Activated CD4-positive, alpha-beta T cell treated with anti-CD3 and anti-CD28 coated beads for 24 hours (primary cell): ENCODE results near the gene UGT1A3.
"Not testable (repeated sequence)": the region's sequence is repeated elsewhere in the genome, so short reads cannot be mapped to it uniquely, and the experiment has no call there.

Source experiments
- DNase-seq, 2 donors: peaks; one replicate each; pipeline ENCODE4 v3.0.0-alpha.2; 2020; ENCODE audit warnings: low read depth in 2 of 2

The UGT1A3 gene

DNA sequence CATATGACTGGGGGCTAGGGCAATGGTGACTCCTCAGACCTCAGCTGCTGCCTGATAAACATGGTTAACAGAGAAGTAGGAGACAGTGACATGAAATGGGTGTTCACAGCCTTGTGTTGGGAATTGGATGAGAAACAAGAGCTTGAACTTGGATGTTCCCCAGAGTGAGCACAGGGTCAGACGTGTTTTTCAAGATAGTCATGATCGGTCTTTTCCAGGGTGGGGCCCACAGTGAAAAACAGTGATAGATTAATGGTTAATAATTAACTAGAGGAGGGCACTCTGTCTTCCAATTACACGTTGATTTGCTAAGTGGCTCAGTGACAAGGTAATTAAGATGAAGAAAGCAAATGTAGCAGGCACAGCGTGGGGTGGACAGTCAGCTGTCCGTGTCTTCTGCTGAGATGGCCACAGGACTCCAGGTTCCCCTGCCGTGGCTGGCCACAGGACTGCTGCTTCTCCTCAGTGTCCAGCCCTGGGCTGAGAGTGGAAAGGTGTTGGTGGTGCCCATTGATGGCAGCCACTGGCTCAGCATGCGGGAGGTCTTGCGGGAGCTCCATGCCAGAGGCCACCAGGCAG is at the start of gene UGT1A3:
Gene UGT1A3 (plus strand): TSS at position 320 of the 579 bp plus-strand sequence. CDS start 85 bp downstream, at position 405.
- DNase-seq, result no peak

DNA sequence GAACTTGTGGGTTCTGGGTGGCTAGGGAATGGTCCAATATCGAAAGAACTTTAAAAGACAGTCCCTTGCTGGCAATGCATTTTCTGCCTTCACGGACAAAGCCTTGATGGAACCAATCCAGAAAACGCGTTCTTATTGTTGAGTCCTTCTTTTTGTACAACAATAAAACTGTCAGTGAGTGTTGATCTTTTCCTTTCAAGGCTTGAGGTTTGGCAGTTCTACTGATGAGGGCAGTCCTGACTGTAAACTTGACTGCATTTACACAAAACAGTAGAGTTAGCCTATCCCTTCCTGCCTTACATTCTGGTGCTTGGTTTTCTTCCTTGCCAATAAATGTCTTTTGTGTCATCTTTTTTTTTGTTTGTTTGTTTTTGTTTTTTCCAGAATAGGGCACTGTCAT is 49.6 kb upstream of the UGT1A3 start:
- no peak for DNase-seq

DNA sequence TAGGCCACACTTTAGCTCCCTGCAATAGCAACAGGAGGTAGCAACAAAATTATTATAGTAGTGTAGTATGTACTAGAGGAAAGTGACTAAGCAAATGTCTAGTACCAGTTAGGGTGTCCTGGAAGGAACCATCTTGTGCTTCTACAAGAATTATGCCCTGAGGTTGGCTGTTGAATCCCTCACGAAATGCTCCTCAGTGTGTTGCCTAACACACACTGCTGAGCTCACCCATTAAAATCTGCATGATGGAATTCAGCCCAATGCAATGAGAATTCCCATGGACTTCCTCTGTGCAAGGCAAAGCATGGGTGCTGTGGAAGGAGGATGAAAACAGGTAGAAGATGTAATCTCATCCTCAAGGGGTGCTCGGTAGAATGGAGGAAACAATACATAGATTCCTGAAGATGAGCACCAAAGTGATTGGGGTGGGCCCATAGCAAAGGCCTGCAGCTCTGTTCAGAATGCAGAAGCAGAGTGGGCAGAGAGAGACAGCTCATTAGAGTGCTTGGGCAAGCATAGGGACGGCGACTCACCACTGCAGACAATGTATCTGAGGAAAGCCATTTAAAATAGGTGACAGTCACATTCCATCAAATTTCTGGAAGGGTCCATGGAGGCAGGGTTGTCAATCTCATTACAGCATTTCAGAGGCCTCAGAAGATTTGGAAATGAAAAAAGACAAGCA is 48.3 kb upstream of the UGT1A3 start:
- DNase-seq, result no peak

DNA sequence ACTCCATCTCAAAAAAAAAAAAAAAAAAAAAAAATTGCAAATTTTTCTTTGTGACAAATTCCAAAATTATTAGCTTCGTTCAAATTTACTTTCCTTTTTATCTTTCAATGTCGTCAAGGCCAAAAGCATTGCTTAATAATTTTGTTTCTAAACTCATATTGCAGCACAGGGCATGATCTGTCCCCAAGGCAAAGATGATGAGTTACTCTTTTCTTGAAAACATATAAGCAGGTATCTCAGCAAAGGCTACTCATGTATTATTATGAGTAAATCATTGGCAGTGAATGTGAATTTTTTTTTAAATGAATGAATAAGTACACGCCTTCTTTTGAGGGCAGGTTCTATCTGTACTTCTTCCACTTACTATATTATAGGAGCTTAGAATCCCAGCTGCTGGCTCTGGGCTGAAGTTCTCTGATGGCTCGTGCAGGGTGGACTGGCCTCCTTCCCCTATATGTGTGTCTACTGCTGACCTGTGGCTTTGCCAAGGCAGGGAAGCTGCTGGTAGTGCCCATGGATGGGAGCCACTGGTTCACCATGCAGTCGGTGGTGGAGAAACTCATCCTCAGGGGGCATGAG is 47.2 kb upstream of the UGT1A3 start, which contains the start of gene UGT1A7:
Gene UGT1A7 (plus strand): TSS at position 381 of the 579 bp plus-strand sequence. CDS start 37 bp downstream, at position 418.
- DNase-seq, result no peak

DNA sequence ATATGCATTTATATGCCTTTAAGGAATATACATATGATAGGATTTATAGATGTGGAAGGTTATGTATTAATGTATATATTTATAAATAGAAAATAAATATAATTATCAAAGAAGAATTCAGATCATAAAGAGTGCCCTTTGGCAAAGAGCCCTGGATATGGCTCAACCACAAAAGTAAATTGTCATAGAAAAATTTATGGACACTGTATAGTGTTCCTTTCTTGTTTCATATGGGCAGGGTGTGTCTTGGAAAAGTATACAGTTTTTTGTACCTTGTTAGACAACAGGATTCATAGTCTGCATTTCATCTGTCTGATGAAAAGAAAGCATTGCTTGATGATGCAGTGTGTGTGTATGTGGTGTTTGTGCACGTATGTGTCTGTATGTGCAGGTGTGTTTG is 44.2 kb upstream of the UGT1A3 start:
- no peak for DNase-seq

DNA sequence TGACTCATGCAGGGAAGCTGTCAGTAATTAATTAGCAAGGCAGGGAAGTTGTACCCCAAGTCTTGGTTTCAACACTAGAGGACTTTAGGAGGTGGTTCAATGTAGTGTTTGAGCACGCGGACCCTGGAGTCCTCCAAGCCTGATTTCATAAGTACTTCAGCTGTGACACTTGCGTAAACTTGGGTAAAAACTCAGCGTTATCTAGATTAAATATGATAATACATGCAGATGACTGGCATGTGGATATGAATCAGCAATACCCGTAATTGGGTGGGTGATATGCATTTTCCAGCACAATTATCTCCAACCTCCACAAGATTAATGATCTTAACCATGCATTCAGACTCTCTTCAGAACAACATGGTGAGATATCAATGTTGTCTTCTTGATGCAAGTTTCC is 41.9 kb upstream of the UGT1A3 start:
- DNase-seq, result no peak

DNA sequence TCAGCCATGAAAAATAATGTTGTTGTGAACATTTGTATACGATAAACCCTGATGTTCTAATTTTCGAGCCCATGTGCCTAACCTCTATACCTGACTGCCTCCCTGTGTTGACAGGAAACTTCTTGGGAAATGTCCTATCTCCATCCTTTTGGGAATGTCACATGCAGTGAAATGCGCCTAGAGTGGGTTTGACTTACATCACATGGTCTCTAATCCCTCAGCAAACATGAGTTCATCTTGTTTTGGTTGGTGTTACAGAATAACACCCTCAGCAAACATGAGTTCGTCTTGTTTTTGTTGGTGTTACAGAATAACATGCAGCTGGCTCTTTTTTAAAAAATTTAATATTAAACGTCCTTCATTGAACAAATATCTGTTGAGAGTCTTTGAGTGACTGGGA is 40.5 kb upstream of the UGT1A3 start:
- DNase-seq, result no peak

DNA sequence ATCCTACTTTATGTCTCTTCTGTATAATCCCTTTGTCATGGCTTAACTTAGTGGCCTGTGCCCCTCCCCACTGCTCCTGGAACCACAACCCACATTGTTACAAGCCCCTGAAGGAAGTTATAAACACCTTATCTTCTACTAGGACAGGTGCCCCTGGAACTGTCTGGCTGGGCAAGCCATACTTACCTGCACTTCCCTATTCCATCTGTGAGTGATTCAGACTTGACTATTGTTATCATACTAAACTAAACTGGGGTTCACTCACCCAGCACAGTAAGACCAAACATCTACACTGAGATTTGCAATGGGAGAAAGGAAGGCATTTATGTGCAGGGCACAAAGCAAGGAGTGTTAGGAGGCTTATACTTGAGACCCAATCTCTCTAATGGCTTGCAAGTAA is 39.8 kb upstream of the UGT1A3 start:
- DNase-seq, result no peak

DNA sequence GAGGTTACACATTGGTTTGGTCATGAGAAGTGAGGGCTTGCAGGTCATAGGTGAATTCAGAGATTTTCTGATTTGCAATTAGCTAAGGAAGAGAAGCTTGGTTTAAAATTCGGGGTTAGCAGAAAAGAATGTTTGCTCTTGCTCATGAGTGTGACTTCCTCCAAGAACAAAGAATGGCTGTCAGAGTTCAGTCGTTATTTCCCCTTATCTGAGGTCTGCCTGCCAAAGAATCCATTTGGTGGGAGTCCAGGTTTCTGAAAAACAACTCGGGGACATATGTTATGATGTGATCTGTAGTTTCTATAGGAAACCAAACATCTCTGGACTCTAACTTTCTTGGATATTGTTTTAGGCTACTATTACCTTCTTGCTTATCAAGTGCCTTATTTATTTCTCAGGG is 39.3 kb upstream of the UGT1A3 start:
- no peak for DNase-seq

DNA sequence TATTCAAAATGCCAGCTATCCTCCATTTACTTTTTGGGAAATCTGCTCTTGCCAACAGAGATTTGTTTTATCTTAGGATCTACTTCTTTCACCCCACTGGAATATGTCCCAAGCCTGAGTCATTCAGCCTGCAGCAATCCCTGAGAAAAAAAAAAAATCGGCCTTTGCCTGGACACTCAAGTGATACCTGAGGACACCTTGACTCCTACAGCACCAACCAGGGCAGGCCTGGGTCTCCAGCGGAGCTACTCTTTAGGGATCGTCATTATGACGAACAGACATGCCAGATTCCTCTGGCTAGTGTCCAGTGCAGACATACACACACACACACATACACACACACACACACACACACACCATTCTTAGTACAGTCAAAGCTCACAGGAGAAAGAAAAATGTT is 38.4 kb upstream of the UGT1A3 start:
- no peak for DNase-seq

DNA sequence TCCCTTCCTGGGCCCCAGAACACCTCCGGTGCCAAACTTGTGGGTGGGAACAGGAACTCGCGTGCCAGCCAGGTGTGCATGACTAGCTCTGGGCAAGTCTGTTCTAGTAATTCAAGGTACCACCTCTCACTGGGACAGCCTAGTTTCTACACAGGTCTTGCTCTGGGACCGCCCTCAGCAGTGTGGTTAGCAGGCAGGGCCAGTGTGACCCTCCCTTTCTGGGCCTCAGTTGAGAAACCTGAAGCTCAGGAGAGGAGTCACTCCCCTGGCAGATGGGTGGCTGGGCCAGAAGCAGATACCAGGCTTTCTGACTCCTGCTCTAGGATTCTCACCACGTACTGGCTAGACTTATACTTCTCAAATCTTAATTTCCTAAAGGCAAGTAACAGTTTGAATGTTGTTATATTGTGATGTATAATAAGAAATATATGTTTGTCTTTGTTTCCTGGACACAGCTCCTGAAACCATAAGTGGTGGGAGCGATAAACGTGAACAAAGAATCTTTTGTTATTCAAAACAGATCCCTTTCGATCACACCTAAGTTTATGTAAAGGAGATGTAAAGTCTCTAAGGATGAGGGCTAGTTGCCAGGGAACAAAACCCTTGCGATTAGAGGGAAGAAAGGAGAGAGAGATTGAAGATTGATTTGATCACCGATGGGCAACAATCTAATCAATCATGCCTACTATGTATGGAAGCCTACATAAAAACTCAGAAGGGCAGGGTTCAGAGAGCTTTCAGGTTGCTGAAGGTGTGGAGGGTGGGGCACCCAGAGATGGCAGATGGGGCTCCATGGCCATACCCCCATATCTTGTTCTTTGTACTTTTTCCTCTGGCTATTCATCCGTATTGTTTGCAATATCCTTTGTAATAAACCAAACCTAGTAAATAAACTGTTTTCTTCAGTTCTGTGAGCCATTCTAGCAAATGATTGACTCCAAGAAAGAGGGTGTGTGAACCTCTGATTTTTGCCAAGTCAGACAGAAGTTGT is 37.1 kb upstream of the UGT1A3 start:
- no peak for DNase-seq

DNA sequence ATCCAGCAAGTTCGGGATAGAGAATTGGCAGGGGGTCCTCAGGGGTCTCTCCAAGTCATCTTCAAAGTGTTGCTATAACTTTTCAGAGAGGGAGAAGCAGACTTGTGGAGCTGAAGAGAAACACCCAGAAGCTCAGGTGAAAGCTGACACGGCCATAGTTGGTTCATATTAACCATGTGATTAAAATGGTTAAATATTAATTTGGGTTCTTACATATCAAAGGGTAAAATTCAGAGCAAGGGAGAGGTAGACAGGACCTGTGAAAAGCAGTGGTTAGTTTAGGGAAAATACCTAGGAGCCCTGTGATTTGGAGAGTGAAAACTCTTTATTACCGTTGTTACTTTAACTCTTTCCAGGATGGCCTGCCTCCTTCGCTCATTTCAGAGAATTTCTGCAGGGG is 36.2 kb upstream of the UGT1A3 start, which contains the start of gene UGT1A6:
Gene UGT1A6 (plus strand): TSS at position 243 of the 400 bp plus-strand sequence. CDS start 115 bp downstream, at position 358.
- no peak for DNase-seq

DNA sequence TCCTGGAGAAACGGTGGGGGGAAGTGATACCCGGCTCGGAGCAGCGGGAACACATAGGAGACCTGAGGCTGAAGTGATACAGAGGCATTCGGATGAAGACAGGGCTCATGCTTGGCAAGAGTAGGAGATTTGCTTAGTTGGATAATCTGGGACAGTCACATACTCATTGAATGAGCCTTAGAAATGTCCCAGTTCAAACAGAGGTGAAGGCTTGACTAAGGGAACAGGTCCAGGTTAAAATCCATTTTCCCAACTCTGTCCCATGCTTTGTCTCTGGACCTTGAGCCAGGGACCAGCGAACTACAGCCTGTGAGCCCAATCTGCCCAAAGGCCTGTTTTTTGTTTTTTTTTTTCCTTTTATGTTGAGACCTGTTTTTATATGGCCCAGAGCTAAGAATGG is 34.9 kb upstream of the UGT1A3 start:
- no peak for DNase-seq

DNA sequence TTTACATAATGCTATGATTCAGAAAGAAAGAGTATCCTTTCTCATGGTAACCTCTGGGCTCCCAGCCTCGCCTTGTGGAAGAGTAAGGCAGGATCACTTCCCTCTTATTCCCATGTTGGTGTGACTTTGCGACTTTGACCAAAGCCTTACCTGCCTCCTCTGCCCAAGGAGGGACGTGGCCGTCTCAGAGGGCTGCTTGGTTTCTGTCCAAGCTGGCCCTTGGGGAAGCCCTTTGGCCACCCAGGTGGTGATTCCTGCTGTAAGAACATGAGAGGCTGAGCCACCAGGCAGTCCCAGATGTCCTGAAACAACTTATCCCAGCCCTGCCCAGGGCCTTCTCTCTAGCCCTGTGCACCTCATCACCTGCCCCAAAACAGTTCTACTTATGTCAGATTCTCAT is 30.1 kb upstream of the UGT1A3 start:
- DNase-seq, result no peak

DNA sequence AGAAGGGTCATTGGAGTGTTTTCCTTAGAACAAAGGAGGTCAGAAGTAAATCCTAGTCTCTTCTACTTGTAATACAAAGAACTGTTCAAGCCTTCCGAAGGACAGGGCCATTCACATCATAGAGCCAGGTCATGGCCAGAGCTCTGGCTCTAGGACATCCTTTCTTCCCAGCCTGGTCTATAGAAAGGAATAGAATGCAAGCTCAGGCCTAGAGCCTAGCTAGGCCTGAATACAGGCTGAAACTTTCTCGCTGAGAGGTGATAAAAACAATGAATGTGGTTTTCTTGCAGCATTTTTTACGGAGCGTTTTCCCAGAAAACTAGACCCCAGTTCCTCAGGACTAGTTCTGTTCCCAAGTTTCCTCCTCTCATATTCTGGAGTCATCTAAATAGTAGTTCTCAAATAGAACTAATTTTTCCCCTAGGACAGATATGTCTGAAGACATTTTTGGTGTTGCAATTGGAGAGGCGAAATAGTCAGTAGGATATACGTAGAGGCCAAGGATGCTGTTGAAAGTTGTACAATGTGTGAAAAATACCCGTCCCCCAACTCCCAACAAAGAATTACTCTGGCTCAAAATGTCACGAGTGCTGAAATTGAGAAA is 29.3 kb upstream of the UGT1A3 start:
- DNase-seq, result no peak

DNA sequence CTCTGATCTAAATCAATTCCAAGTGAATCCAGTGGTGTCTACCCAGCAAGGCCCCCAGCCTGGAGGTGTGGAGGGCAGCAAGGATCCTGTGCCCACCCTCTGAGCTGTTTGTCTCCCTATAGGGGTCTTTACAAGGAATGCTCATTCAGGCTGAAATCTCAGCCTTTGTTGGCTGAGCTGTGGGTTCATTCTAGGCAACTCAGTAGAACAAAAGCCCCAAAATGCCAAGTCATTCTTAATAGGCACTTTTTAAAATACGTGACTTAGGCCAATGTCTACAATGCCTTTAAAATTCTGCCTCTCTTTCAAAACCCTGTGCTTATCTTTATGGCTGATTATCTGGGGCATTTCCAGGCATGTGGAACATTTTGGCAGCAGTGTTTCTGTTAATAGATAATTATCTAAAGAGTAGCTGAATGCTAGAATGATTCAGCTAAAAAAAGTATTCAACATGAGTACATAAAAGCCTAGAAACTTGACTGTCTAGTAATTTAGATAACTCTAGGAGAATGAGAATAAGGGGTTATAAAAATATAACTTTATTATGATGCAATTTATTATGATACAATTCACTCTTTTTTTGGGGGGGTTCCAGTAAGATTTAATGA is 28.7 kb upstream of the UGT1A3 start:
- DNase-seq, result no peak

DNA sequence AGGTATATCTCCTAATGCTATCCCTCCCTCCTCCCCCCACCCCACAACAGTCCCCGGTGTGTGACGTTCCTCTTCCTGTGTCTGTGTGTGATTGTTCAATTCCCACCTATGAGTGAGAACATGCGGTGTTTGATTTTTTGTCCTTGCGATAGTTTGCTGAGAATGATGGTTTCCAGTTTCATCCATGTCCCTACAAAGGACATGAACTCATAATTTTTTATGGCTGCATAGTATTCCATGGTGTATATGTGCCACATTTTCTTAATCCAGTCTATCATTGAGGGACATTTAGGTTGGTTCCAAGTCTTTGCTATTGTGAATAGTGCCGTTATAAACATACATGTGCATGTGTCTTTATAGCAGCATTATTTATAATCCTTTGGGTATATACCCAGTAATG is 28.0 kb upstream of the UGT1A3 start:
- not testable (repeated sequence) for DNase-seq

DNA sequence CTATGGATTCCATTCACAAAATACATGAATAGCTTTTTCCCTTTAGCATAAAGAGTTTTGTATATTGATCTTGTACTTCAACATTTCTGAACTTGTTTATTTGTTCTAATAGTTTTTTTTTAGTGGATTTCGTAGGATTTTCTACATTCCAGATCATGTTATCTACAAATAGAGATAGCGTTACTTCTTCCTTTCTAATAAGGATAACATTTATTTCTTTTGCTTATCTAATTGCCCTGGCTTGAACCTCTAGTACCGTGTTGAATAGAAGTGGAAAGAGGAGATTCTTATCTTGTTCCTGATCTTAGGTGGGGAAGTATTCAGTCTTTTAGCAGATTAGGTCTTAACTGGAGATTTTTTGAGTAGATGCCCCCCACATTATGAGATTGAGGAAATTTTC is 26.6 kb upstream of the UGT1A3 start:
- DNase-seq, result no peak

DNA sequence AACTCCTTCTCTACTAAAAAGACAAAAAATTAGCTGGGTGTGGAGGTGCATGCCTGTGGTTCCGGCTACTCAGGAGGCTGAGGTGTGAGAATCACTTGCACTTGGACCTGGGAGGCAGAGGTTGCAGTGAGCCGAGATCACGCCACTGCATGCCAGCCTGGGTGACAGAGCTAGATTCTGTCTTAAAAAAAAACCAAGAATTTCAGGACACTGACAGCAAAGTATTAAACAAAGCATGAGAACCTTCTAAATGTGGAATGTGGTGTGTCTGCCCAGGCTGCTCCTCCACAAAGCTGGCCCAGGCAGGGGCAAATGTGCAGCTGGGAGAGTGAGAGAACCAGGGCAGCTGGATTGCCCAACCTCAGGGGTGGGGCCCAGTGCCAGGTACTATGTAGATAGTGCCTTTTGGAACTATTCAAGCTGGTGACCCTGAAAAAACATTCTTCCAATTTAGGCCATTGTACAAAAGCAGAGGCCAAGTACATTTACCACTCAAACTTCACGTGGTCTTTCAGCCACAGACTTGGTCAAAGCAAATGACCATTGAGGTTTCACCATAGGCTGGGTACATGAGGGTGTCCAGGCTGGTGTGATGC is 22.8 kb upstream of the UGT1A3 start:
- no peak for DNase-seq

DNA sequence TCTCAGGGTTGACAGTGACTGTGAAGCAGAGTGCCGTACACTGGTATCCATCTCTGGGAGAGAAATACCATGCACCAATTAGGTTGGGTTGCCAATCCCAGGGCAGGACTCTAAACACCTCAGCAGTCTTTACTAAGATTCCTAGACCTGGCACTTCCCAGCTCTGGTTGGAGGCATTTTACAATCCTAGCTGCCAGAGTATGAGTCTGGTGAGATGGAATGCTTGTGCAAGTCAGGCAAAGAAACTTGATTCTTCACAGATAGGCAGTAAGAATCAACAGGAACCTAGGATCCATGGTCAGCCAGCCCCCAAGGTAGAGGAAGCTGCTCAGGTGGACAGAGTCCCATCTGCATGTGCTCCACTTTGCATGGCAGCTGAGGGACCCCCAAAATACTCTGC is 22.1 kb upstream of the UGT1A3 start:
- no peak for DNase-seq
